Measurements from ENCODE around the gene ARHGDIA.

Gene ARHGDIA

DNA sequence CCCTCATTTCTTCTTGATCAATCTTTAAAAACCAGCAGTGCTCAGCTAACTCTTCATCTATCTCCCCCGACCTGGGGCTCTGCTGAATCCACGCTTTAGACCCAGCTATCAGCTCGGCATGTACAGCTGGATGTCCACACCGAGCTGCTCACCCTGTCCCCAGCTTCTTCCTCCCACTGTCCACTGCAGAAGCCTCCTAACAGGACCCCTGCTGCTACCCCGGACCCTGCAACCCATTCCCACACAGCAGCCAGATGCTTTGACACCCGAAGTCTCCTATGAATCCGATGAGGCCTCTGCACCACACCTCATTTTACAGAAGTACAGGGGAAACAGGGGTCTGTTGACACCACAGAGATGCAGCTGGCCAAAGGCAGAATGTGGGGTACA lies 53.4 kb downstream of the ARHGDIA start:
- H3K27ac ChIP-seq (ENCODE audit: low read depth, low read length) = no peak overlapping the region
- peaks cover 0 to 23% (median 16%) of the 10 kb centered on the region in 5 donors for H3K27me3 ChIP-seq (ENCODE audit: control insufficient read depth in 5 of 5, insufficient read depth in 4 of 5, low read length in 5 of 5)
- H3K9me3 ChIP-seq (ENCODE audit: control insufficient read depth in 5 of 5, low read length in 5 of 5) = no peaks in the 10 kb centered on the region
- no peak overlapping the region for H3K4me3 ChIP-seq (ENCODE audit: low read depth in 1 of 5, low read length in 5 of 5)
- peaks cover 3 to 15% (median 14%) of the 10 kb centered on the region in 5 donors for H3K4me1 ChIP-seq (ENCODE audit: control insufficient read depth in 5 of 5, insufficient read depth in 5 of 5, low read length in 5 of 5)
- H3K9ac ChIP-seq (ENCODE audit: low read length in 5 of 5) = no peak overlapping the region
- H3K36me3 ChIP-seq (ENCODE audit: control insufficient read depth in 5 of 5, insufficient read depth in 5 of 5, low read length in 5 of 5) = peaks cover 0 to 6% (median 6%) of the 10 kb centered on the region in 5 donors

Measured in subcutaneous abdominal adipose tissue (tissue), 5 donors.